Astrocyte of the spinal cord (primary cell): ENCODE data around the gene OTOG.

Experiments used
- DNase-seq: peaks from one replicate; pipeline ENCODE4 v3.0.0; 2011; ENCODE audit warnings: low read depth, low spot score
- H3K4me3 ChIP-seq: 2 replicates; pipeline ENCODE4 v1.5.1; 2011; ENCODE audit warnings: low read depth, mild to moderate bottlenecking, low read length, moderate library complexity
- in situ Hi-C: cut with HindIII; loops from 2 replicates; pipeline ENCODE4 v1.10.0; 2017; ENCODE audit warnings: low sequenced_read_pairs
- TF ChIP-seq, protein P1 (sequence below): IDR thresholded peaks from 2 replicates; pipeline ENCODE4 v1.5.1; 2012; ENCODE audit warnings: low read depth, mild to moderate bottlenecking, low read length, inconsistent platforms

The OTOG gene

DNA sequence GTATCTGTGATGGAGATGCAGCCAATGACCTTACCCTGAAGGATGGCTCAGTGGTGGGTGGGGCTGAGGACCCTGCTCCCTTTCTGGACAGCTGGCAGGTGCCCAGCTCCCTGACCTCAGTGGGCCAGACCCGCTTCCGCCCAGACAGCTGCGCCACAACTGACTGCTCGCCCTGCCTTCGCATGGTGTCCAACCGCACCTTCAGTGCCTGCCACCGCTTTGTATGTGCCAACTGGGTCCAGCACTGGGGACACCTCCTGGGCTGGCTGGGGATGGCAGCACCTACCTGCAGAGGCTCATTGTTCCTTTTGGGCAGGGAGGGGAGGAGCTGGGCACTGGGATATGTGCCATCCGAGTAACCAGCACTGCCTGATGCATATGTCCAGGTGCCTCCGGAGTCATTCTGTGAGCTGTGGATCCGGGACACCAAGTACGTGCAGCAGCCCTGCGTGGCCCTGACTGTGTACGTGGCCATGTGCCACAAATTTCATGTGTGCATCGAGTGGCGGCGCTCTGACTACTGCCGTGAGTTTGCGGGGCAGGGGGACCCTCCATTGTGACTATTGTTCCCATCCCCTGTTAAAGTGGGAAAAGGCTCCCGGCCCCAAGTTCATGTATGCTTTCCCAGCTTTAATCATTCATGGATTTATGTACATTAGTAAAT, 84.8 kb downstream of the OTOG start:
- TF ChIP-seq, protein P1, sequence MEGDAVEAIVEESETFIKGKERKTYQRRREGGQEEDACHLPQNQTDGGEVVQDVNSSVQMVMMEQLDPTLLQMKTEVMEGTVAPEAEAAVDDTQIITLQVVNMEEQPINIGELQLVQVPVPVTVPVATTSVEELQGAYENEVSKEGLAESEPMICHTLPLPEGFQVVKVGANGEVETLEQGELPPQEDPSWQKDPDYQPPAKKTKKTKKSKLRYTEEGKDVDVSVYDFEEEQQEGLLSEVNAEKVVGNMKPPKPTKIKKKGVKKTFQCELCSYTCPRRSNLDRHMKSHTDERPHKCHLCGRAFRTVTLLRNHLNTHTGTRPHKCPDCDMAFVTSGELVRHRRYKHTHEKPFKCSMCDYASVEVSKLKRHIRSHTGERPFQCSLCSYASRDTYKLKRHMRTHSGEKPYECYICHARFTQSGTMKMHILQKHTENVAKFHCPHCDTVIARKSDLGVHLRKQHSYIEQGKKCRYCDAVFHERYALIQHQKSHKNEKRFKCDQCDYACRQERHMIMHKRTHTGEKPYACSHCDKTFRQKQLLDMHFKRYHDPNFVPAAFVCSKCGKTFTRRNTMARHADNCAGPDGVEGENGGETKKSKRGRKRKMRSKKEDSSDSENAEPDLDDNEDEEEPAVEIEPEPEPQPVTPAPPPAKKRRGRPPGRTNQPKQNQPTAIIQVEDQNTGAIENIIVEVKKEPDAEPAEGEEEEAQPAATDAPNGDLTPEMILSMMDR: no peak
- in situ Hi-C loops: no loop called here
- no peak overlapping the region for H3K4me3 ChIP-seq
- no peak for DNase-seq

DNA sequence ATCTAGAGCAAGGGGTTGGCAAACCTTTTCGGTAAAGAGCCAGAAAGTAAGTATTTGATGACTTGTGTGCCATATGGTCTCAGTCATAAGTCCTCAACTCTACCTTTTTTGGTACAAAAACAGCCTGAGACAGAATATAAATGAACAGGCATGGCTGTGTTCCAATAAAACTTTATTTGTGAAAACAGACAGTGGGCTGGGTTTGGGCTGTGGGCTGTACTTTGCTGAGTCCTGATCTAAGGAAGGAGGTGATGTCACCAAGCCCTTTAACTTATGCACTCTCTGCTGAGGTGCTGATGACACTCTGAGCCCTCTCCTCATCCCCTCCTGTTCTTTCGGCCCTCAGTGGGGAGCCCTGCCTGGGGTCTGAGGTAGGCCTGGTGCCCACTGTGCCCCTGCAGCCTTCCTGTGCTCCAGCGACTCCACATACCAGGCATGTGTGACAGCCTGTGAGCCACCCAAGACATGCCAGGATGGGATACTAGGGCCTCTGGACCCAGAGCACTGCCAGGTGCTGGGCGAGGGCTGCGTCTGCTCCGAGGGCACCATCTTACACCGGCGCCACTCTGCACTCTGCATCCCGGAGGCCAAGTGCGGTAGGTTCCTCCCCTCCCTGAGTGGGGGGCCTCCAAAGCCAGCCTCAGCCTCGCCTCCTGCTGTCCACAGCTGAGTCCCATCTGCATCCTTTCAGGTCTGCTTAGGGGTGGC, 86.4 kb downstream of the OTOG start:
- TF ChIP-seq, protein P1: no peak
- no peak overlapping the region for H3K4me3 ChIP-seq
- in situ Hi-C loops: no loop called here
- no peak for DNase-seq

DNA sequence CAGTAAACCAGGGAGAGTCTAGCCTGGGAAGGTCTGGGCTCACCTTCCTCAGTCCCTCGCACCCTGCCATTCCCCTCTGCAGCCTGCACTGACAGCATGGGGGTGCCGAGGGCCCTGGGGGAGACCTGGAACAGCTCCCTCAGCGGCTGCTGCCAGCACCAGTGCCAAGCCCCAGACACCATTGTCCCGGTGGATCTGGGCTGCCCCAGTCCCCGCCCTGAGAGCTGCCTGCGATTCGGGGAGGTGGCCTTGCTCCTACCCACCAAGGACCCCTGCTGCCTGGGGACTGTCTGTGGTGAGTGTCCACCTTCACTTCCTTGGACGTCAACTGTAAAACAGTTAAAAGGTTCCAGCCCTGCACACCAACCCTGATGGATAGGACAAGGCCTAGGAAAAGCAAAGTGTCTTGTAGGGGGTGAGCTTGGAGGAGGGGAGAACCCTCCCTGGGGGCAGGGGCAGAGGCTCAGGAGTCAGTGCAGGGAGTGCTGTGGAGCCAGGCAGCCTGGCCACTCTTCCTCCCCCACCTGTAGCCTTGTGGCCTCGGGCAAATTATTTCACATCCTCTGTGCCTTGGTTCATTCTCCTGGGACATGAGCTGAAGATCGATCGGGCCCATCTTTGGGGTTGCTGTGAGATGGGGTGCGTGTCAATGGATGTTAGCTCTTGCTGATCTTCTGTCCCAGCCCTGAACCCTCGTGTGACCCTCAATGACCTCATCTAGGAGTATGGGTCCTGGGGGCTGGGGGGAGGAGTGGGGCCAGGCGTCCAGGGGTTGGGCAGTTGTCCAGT, 87.1 kb downstream of the OTOG start:
- in situ Hi-C loops: no loop called here

DNA sequence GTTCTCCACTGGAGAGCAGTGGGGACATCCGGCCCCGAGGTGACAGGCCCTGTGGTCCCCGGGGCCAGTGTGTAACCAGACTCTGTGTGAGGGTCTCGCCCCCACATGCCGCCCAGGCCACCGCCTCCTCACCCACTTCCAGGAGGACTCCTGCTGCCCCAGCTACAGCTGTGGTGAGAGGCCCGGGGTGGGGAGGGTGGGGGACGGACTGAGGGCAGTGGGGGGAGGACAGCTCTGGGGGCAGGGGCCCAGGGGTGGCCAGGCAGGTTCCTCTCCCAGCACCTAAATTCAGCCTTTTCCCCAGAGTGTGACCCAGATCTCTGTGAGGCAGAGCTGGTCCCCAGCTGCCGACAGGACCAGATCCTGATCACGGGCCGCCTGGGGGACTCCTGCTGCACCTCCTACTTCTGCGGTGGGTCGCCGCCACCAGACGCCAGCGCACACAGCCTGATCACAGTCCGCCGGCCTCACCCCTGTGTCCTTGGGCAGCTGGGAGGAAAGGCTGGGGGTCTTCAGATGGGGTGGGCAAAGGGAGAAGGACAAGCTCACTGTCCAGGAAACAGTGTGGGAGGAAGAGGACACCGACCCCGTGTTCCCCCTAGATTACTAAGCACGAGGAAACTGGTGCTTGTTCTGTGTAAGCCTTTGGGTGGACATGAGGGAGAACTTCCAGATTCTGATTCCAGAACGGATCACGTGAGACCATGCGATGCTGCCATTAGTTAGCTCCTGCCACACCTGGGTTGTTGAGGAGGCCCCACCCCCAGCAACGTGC, 87.9 kb downstream of the OTOG start:
- no peak for DNase-seq
- in situ Hi-C loops: no loop called here
- no peak overlapping the region for H3K4me3 ChIP-seq
- TF ChIP-seq, protein P1: no peak

More for the DNA sequence above, 87.1 kb downstream of the OTOG start:
- no peak for DNase-seq
- TF ChIP-seq, protein P1: no peak
- H3K4me3 ChIP-seq: no peak overlapping the region

DNA sequence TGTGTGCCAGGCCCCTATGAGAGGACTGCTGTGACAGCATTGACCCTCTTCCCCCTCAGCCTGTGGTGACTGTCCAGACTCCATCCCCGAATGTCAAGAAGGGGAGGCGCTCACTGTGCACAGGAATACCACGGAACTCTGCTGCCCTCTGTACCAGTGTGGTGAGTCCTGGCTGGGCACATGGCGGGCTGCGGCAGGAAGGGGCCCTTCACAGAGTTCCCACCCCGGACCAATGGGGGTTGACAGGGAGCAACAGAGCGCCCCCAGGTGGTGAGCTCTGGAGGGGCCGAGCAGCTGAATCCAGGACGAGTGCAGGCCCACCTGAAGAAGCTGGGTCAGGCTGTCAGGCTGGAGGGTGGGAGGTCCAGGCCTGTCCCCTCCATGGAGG, 88.5 kb downstream of the OTOG start:
- no peak for DNase-seq
- in situ Hi-C loops: no loop called here
- TF ChIP-seq, protein P1: peak; percentile 0
- no peak overlapping the region for H3K4me3 ChIP-seq

DNA sequence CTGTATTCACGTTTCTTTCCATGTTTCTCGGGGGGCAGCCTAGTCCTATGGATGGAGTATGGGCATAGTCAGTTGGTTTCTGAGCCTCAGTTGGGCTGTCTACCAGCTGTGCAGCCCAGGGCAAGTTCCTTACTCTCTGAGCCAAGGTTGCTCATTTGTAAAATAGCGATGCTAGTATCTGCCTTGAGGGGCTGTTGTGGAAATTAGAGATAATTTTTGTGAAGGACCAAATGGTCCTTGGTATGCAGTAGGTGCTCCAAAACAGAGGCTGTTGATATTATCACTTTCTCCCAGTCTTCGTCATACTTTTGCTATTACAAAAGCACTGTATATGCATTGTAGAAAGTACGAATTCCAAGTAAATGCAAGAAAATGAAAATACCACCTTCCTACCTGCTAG, 89.7 kb downstream of the OTOG start:
- TF ChIP-seq, protein P1: no peak
- in situ Hi-C loops: no loop called here
- H3K4me3 ChIP-seq: no peak overlapping the region
- no peak for DNase-seq
